HG02588 (cell line): ENCODE measurements around the gene CHGA.

Experiments
- ATAC-seq: cut with Tn5 transposase; IDR thresholded peaks from one replicate; pipeline ENCODE4 v1.9.1; 2021; ENCODE audit warnings: mild to moderate bottlenecking, moderate library complexity; ENCODE audit not compliant: unreplicated experiment

Gene CHGA

DNA sequence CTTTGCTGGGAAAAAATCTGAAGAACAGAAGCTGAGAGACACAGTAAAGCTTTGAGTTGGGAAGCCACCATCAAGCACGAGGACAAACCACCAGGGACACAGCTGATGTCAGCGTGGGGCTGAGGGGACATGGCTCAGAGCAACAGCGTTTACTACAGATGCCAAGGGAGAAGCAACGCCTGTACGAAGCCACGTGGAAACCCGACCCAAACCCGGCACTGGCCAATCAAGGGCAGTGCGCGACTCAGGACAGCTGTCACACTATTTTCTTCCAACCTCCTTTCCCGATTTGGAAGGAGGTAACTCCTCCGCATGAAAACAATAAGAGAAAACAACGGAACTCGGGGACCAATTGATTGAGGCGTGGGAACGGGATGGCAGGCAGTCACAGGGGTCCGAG lies 20.2 kb upstream of the CHGA start:
- ATAC-seq: no peak

DNA sequence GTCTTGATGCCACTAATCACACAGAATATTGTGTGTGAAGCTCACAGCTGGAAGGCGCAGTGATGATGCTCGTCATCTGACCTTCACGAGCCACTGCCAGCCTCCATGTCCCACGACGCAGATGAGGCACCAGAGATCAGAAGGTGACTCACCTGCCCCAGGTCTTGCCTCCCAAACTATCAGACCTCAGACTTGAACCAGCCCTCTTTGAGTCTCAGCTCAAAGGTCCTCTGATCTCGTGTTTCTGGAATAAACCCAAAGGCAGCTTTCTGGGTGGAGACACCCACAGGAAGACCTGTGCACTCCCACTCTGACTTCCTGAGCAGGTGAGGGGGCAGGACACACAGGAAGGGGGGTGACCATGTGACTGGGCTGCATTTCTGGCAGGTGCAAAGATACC lies 19.6 kb upstream of the CHGA start:
- no peak for ATAC-seq

DNA sequence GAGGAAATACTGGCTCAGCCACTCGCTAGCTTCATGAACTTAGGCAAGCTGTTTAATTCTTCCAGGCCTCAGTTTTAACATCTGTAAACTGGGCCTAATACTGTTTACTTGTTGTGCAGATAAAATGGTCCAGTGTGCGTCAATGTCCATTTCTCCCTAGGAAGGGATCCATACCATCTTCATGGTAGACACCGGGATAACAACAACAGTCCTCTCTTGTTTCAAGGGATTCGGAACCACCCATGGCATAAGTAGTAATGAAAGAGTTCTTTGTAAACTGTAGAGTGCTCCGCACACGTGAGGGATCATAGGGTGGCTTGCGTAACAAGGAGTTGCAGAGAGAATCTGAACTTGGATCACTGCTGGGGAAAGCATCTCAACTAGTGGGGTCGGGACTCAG lies 17.3 kb upstream of the CHGA start:
- ATAC-seq: no peak

DNA sequence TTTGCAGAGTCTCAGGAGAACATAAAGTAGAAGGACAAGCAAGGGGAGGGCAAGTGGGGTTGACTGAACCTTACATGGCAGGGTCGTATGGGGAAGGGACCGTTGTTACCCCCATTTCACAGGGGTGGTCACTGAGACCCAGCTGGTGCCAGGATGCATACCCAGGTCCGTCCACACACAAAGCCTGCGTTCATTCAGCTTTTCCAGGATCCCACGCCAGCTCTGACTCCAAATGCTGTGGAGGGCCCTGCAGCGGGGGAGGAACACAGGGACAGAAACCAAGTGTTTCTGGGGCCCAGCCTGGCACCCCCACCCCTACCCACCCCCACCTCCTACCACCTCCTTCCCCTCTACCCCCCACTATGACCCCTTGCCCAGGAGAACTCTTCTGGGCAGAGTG lies 16.5 kb upstream of the CHGA start:
- no peak for ATAC-seq

DNA sequence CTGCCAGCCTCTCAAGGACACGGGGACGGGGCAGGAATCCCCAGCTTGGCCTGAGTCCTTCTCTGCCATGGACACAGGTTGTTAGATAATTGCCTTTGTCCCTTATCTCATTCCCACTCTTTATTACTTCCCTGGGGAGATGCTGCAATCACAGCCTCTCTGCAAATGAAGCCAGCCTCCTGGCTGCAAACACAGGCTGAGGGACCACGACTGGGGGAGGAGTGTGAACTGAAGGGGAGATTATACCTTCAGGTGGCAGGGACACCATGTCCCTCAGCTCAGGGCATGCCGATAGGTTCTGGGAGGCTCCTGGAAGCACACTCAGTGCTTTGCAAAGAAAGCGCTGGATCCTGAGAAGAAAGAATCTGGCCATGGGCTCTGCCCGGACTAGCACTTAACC lies 16.1 kb upstream of the CHGA start:
- ATAC-seq: no peak

DNA sequence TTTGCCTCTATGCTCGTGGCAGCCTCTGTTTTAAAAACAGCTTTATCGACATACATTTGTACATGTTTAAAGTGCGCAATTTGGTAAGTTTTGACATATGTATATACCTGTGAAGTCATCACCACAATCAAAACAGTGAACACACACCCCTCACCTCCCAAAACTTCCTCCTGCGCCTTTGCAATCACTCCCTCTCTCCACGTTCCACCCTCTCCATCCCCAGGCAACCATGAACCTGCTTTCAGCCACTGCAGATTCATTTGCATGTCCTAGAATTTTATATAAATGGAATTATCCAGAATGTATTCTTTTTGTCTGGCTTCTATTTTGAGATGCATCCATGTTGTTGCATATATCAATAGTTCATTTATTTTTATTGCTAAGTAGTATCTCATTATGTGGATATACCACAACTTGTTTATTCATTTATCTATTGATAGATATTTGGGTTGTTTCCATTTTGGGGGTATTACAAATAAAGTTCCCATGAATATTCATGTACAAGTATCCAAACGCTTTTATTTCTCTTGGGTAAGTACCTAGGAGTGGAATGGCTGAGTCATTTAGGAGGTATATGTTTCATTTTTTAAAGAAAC lies 15.5 kb upstream of the CHGA start:
- no peak for ATAC-seq

DNA sequence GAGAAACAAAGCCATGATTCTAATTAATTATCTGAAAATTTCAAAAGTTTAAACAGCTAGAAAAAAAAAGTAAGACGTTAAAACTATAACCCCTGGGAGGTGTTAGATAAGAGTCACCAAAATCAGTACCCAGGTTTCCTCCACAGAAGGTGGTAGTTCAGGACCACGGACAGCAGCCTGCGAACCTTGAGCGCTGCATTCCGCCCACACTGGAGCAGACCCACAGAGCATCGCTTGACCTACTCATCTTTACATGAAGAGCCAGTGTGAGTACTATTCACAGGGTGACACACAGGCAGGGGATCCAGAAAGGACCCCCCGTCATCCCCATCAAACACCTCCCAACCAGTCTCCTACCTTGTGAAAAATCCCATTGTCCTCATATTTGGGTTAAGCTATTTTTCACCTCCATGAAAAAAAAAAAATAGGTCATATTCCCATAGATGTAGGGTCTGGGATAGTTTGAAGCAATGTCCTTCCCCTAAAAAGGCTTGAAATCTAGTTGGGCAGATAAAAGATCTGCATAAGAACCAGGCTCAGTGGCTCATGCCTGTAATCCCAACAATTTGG lies 8.8 kb upstream of the CHGA start:
- no peak for ATAC-seq

DNA sequence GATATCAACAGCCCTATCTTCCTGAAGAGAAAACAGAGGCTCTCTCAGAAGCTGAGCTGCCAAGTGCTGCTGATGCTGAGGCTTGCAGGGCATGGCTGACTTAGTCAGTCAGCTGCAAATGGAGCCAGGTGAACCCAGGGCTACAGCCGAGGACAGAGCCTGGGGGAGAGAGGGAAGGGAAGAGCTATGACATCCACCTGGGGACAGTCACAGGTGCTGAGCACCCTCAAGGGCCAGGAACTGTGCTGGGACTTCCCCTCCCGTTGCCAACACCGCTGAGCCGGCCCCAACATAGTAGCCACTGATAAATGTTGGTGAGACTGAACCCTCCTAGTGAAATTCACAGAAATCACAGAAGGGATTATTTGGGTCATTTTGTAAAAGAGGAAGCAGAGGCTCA lies 6.7 kb upstream of the CHGA start:
- ATAC-seq: no peak

DNA sequence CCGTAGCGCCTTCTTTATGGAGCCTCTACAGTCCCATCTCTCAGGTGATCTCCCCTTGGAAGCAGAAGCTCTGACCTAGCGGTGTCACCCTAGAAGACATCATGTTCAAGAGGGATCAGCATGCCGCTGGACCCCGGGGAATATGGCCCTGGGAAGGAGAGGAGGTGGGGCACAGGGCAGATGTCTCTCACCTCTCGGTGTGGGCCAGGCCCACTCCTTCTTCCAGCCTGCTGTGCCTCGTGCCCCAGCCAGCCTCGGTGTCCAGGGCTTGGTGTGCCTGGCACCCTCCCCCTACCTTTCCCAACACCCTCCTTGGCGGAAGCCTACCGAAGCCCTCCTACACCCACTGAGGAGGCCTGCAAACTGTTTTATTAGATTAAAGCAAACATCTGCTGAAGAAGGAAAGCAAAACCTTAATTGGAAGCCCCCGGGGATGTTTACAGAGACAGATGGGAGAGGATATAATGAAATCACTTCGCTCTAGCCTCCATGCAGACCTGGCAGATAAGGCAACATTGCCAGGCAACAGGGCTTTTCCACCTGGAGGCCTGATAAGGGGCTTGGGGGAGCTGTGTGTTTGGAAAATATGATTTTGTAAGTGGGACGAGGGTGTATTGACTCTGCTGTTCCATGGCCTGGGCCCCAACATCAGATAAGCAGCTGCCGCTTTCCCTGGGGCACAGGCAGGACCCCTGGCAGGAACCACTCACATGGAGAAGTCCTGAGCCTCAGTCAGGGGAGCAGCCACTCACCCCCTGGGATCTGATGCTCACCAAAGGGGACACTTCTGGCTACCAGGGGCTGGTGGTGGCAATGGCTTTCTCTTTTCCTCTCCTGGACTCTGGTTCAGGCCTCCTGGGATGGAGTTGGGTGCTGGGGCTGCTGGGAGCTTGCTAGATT lies 5.7 kb upstream of the CHGA start:
- no peak for ATAC-seq

DNA sequence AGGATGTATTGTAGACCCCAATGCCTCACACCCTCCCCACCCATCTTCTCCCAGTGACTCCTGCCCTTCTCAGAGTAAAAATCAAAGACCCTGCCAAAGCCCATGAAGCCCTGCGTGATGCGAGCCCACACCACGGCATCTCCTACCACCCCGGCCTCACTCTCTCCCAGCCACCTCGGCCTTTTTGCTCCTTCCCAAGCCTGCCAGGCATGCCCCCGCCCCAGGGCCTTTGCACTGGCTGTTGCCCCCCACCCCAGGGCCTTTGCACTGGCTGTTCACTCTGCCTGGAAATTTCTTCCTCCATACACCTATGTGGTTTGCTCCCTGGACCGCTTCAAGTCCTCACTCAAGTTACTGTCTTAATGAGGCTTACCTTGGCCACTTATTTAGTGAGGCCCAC lies 5.0 kb upstream of the CHGA start:
- ATAC-seq: no peak

DNA sequence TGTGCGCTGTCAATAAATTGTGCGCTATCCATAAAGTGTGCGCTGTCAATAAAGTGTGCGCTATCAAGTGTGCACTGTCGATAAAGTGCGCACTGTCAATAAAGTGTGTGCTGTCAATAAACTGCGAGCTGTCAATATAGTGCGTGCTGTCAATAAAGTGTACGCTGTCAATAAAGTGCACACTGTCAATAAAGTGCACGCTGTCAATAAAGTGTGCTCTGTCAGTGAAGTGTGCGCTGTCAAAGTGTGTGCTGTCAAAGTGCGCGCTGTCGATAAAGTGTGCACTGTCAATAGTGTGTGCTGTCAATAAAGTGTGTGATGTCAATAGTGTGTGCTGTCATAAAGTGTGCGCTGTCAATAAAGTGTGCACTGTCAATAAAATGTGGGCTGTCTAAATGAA lies 2.9 kb upstream of the CHGA start:
- ATAC-seq: no peak

DNA sequence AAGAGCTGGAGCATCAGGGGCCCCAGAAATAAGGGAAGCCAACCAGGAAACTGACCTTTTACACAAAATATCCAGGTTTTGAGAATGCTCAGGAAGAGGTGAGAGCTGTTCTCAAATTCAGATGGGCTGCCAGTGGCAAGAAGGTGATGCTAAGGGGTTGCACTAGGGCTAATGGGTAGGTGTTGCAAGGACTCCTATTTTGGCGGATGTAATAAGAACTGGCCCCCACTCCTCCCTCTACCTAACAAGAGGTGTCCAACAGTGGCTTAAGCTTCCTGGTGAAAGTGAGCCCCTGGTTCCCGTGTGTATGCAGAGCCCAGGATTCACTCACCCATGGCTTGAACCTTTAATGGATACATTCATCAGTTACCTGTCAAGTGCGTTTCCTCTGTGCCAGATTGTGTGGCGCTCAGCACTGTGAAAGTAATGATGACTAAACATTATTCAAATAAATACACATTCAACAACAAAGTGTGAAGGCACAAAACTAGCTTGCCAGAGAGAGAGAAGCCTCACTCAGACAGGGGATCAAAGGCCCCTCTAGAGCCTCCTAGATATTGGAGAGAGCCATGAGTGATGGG lies 705 bp upstream of the CHGA start:
- no peak for ATAC-seq

DNA sequence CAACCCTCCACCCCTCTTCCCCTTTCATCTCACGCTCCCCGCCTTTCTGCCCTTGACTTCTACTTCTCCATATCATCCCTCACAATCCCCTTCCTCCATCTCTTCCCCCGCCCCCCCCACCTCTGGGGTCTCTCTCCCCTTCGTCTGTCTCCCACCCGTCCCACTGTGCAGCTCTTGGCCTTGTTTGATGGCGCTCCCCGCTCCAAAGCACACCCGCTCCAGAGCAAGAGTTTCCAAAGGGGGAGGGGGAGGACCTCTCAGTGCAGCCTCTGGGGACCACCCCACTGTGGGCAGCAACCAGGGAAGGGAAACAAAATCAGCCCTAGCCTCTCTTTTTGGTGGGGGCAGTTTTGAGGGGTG lies 774 bp downstream of the CHGA start:
- no peak for ATAC-seq

DNA sequence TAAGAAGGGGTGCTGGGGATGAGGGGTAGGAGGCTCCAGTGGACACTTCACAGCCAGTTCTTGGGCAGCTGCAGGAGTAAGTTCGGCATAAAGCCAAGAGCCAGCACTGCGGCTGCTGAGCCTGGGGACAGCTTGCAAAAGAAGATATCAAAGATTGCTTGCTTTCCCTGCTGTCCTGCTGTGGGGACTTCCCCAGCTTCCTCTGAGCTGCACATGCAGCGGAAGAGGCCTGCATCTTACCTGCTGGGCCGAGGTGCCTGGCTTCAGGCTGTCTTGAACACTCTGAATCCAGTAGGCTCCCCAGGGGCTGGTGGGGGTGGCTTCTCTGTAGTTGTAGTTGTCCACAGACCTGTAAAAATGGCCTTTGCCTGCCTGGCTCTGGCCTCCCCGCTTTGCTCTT lies 1.3 kb downstream of the CHGA start:
- ATAC-seq: no peak

DNA sequence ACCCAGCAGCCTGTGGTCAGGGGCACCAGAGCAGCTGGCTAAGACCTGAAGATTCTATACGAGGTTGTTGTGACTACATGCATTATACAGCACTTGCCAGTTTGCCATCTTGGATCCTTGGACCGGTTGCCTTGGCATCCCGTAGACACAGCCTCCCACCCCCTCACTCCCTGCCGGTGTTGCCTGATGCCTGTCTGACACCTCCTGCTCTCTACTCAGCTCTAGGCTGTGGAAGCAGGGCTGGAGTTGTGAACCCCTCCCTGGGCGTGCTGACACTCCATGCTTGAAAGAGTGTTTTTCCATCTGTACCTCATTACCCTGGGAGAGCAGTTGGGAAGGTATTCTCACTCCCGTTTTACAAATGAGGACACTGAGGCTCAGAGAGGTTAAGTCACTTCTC lies 2.5 kb downstream of the CHGA start:
- no peak for ATAC-seq

DNA sequence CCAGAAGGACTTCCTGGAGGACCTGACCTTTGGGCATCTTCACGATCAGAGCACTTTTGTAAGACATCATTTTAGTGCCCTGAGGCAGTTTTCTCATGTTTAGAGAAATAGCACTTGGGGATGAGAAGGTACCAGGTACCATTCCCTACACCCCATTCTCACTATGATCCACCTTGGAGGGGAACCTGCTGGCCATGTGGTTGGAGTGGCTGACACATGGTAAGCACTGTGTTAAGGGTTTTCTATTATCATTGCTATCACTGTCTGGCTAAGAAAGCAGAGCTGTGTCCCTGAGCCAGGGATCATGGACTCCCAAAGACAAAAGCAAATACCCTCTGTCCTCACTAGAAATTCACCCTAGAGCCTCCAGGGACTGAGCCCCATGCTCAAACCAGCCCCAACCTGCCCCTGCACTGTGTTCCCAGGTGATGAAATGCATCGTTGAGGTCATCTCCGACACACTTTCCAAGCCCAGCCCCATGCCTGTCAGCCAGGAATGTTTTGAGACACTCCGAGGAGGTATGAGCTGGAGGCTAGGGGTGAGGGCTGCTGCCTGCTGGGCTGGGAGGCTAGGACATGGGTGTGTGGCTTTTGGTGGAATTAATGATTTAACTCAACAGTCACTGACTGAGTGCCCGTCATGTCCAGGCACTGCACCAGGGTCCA lies 3.4 kb downstream of the CHGA start:
- ATAC-seq: no peak

DNA sequence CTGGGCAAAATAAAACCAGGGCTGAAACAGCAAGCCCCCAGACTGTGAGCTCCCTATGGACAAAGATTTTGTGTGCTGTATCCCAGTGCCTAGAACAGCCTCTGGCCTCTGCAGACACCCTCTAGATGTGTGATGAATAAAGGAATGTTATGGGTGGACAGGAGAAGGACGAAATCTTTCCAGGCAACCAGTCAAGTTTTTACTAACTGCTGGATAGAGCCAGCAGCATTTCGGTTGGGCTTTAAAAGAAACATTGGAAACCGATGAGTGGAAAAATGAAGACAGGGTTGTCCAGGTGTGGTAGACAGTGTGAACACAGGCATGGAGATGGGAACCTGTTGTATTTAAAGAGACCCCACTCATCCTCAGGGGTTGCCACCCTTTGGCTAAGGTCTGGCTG lies 4.0 kb downstream of the CHGA start:
- no peak for ATAC-seq

DNA sequence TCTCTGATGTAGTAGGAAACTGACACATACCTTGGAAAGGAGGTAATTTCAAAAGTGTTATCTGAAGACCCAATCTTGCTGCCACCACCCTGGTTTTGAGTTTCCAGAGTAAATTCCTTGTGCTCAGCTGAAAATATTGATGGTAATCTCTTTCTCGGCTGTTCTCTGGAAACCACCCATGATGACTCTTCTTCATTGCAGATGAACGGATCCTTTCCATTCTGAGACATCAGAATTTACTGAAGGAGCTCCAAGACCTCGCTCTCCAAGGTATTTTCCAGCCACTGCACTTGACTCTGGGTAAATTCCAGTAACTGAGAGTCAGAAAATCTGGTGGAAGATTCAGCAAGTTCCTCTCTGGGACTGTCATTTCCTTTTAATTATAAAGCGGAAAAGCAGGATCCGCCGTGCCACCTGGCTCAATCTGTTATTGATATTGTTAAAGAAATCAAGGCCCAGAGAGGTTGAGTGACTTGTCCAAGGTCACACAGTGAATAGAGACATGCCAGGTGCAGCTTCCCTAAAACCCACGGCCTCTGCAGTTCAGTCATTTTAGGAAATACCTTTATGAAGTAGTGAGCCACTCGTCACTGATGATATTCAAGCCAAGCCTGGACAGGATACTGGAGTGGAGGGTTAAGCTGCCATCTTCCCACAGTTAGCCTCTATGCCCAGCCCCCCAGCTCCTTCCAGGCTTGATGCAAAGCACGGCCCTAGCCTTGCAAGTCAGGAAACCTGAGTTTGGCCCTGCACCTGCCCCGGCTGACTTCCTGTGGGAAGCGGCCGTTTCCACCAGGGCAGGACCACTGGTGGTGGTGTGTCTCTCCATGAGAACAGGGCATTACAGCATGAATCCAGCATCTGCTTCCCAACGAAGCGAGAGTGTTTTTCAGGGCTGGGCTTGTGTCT lies 4.7 kb downstream of the CHGA start:
- ATAC-seq: no peak

DNA sequence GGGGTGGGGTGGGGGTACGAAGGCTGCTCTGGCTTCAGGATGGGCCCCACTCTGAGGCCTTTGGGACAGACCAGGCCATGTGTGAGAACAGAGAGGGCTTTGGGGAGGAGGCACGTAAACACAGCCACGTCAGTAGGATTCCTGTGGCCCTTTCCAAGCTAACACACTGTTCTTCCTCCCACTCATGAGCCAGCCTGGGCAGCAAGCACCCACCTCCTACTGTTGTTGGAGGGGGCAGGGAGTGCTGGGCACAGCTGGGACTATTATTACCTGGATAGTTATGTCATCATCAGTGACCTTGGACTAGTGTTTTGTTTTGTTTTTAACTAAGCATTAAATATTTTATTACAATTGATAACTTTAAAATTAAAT lies 5.3 kb downstream of the CHGA start:
- ATAC-seq: no peak

DNA sequence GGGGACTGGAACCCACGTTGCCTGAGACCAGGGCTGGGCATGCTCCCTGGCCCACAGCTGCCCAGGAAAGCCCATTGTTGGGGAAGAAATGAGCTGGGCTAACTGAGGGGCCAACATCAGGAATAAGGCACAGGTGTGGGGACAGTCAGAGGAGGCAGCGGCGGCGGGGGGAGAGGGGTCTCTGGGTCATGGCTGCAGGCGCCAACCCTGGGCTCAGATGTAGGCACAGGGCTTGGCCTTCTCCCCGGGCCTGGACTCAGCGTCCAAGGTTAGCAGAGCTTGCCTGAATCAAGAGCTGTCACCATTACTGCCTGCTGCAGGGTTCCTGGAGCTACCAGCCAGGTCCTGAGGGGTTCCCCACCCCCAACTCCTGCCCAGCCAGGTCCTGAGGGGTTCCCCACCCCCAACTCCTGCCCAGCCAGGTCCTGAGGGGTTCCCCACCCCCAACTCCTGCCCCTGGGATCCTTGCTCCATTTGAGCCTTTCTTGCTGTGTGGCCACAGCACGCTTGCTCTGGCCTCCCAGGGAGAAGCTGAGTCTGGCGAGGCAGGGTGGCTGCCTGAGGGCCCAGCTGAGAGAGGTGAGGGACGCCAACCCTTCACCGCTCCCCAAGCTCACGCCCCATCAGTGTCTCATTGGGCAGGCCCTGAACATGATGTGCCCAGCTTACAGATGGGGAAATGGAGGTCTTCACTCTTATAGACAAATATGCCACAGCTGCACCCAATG lies 6.2 kb downstream of the CHGA start:
- ATAC-seq: no peak
